Measurements from ENCODE around the gene FAM120B.

FAM120B gene

DNA sequence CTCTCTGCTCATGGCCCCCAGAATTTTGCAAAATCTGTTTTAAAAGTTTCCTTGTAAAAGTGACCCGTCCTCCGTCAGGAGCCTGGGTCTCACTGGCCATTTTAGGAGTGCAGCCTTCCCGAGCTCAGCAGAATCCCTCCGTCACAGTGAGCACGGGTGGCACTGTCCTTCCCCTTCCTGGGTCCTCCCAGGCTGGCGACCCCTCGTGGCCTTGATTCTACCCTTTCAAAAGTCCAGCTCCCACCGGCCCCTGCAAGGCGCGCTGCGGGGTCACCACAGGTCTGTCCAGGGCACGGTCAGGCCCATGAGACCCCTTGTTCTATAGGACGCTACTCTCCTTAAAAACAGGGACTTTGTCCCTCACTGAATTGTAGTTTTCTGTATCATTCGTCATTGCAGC, 133.9 kb downstream of the FAM120B start:
- DNase-seq (ENCODE audit: low read depth): no peak
- no peak overlapping the region for H3K4me3 ChIP-seq (ENCODE audit: control insufficient read depth, low read depth, low read length)
- TF ChIP-seq CTCF (IDR thresholded peaks at IDR 0.05; ENCODE audit: control insufficient read depth, insufficient read depth, low read depth, low read length, missing control alignments): no peak

- no peak for TF ChIP-seq CTCF (IDR thresholded peaks at IDR 0.05; ENCODE audit: control insufficient read depth, insufficient read depth, low read depth, low read length, missing control alignments)
- H3K4me3 ChIP-seq (ENCODE audit: control insufficient read depth, low read depth, low read length): no peak overlapping the region
- DNase-seq (ENCODE audit: low read depth): no peak
These were observed 134.8 kb downstream of the FAM120B start for GRCh38 chr6:170441316-170441715.

DNA sequence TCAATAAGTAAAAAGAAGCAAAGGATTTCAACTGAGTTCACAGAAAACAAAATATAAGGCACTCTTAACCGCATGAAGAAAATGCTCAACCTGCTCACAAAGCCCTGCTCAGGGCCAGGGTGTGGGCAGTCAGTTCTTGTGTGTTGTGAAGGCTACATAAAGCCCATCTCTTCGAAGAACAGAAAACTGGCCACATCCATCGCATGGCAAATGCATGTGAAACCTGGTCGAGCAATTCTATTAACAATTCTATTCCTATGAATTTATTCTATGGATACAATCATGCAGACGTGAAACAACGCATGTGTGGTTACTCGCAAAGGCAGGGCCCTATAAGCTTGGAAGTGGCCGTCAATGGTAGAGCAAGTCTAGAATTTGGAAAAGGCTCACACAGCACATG, 136.0 kb downstream of the FAM120B start:
- no peak overlapping the region for H3K4me3 ChIP-seq (ENCODE audit: control insufficient read depth, low read depth, low read length)
- DNase-seq (ENCODE audit: low read depth): no peak
- TF ChIP-seq CTCF (IDR thresholded peaks at IDR 0.05; ENCODE audit: control insufficient read depth, insufficient read depth, low read depth, low read length, missing control alignments): no peak

DNA sequence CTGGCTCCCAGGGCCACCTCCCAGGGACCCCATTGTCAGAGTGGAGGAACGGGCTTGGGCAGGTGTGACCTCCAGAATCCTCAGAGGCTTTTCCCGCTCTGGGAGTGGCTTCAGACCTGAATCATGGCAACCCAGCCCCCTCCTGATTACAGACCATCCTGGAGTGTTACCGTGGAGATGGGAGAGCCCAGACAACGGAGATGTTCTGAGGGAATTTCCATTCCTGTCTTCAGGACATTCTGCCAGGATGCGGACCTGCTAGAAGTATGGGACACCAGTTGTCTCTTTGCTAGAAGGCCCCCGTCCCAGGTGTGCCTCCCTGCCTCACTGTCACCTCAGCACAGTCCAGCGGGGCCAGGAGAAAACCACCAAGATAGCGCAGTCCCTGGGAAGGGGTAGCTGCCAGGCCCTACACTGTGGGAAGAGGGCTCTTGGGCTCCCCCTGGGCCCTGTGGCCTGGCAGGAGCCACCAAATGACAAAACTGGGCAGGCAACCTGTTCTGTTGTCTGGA, 136.6 kb downstream of the FAM120B start:
- no peak for DNase-seq (ENCODE audit: low read depth)
- TF ChIP-seq CTCF (IDR thresholded peaks at IDR 0.05; ENCODE audit: control insufficient read depth, insufficient read depth, low read depth, low read length, missing control alignments): no peak
- H3K4me3 ChIP-seq (ENCODE audit: control insufficient read depth, low read depth, low read length): no peak overlapping the region

DNA sequence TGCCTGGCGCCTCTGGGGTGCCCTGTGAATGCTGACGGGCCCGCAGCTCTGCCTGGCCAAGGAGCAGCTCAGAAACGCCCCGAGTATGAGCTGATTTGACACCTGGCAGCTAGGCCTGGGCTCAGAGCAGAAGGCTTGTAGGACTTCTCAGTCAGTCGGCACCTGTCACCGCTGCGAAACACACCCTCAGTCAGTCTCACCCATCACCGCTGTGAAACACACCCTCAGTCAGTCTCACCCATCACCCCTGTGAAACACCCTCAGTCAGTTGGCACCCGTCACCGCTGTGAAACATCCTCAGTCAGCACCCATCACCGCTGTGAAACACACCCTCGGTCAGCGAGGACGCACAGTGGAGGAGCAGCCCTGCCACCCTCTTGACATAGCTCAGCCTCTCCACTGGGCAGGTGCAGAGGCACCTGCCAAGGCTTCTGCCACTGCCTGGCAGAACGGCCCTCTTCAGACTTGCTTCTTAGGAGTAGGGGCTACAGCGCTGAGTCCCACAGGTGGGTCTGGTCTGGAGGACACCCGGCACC, 137.6 kb downstream of the FAM120B start:
- DNase-seq (ENCODE audit: low read depth): no peak
- no peak overlapping the region for H3K4me3 ChIP-seq (ENCODE audit: control insufficient read depth, low read depth, low read length)
- no peak for TF ChIP-seq CTCF (IDR thresholded peaks at IDR 0.05; ENCODE audit: control insufficient read depth, insufficient read depth, low read depth, low read length, missing control alignments)

DNA sequence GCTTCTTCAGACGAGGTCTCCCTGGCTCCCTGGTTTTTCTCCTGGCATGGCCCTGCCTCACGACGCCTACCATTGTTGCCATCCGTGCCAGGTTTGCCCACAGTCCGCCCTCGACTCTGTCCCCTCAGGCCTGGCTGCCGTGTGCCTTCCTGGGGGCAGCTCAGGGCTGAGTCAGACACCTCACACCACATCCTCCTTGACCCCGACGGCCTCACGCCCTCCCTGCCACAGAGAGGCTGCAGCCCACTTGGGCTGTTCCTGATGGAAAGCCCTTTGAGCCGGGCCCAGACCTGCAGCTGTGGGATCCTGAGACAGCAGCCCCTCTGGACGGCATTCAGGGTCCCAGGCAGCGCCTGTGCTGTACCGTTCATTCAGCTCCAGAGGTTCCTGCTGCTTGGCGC, 138.3 kb downstream of the FAM120B start:
- no peak for TF ChIP-seq CTCF (IDR thresholded peaks at IDR 0.05; ENCODE audit: control insufficient read depth, insufficient read depth, low read depth, low read length, missing control alignments)
- DNase-seq (ENCODE audit: low read depth): no peak
- no peak overlapping the region for H3K4me3 ChIP-seq (ENCODE audit: control insufficient read depth, low read depth, low read length)

DNA sequence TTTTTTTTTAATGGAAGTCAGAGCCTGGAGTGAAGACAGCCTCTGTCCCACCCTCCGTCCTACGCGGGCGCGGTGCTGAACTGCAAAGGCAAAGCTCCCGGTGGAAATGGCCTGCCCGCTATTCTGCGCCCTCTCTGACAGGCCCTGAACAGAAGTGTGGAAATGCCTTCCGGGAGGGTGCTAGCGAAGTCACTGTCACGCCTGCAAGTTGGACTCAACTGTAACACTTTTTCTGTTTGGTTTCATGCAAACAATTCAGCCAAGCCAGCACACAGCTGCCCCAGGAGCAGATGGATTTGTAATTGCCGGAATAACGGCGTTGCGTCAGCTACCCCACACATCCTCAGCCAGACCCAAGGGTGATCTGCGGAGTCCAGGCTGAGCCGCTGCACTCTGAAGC, 138.9 kb downstream of the FAM120B start:
- TF ChIP-seq CTCF (IDR thresholded peaks at IDR 0.05; ENCODE audit: control insufficient read depth, insufficient read depth, low read depth, low read length, missing control alignments): no peak
- H3K4me3 ChIP-seq (ENCODE audit: control insufficient read depth, low read depth, low read length): no peak overlapping the region
- DNase-seq (ENCODE audit: low read depth): no peak
